PC-3 (cell line): Measurements from ENCODE around the gene GPR18. TPM values are rescaled to one million over a fixed set of nuclear protein-coding genes. Genes with fewer than 3 reads are reported as not detected.

ENCODE experiments used
- ATAC-seq: fragments of 200-7000 bp; cut with Tn5 transposase; 2 replicates; pipeline ENCODE4 v1.9.1; 2020; ENCODE audit warnings: mild to moderate bottlenecking, moderate library complexity
- BruUV-seq: library from RNA; stranded (reverse); fragments of 400-500 nt; replicated peaks from 2 replicates; lab custom pipeline; 2021; lab: Mats Ljungman, UMichigan
- CTCF ChIA-PET: fragments of 300-600 bp; sonication (Branson Sonifier 250); formaldehyde crosslinking; loops from one replicate; lab custom pipeline; 2022; ENCODE audit warnings: antibody characterized with exemption; lab: Charles Lee
- POLR2A ChIA-PET: fragments of 300-600 bp; sonication (Branson Sonifier 250); formaldehyde crosslinking; loops from one replicate; lab custom pipeline; 2022; ENCODE audit warnings: antibody characterized with exemption; ENCODE audit not compliant: unreplicated experiment; lab: Charles Lee
- DNase-seq: peaks from one replicate; pipeline ENCODE4 v3.0.0-alpha.2; 2015
- H2AFZ ChIP-seq: fragments of 300-600 bp; sonication (generic); 2 replicates; pipeline ENCODE4 v1.6.0; 2016; ENCODE audit warnings: antibody characterized with exemption, low read length
- H3F3A ChIP-seq: fragments of 300-600 bp; sonication (generic); one replicate; pipeline ENCODE4 v1.6.0; 2017; ENCODE audit warnings: antibody characterized with exemption, low read length, control low read depth, mild to moderate bottlenecking; ENCODE audit not compliant: unreplicated experiment
- H3K27ac ChIP-seq: fragments of 300-600 bp; sonication (generic); 2 replicates; pipeline ENCODE4 v1.5.1; 2016; ENCODE audit warnings: mild to moderate bottlenecking, low read length
- H3K27me3 ChIP-seq: fragments of 300-600 bp; sonication (generic); 2 replicates; pipeline ENCODE4 v1.6.1; 2016; ENCODE audit warnings: low read length, mixed read lengths
- H3K36me3 ChIP-seq: fragments of 300-600 bp; sonication (generic); 2 replicates; pipeline ENCODE4 v1.6.1; 2016; ENCODE audit warnings: low read depth, mixed run types, low read length, mixed read lengths
- H3K4me1 ChIP-seq: fragments of 300-600 bp; sonication (generic); 2 replicates; pipeline ENCODE4 v1.5.1; 2016; ENCODE audit warnings: low read length; ENCODE audit not compliant: insufficient read depth
- H3K4me2 ChIP-seq: fragments of 300-600 bp; sonication (generic); 2 replicates; pipeline ENCODE4 v1.6.0; 2016; ENCODE audit warnings: low read length
- H3K4me3 ChIP-seq: fragments of 300-600 bp; sonication (generic); 2 replicates; pipeline ENCODE4 v1.5.1; 2016; ENCODE audit warnings: mild to moderate bottlenecking, low read length, mixed read lengths
- H3K79me2 ChIP-seq: fragments of 300-600 bp; sonication (generic); 2 replicates; pipeline ENCODE4 v1.6.1; 2017; ENCODE audit warnings: low read length, mixed read lengths
- H3K9ac ChIP-seq: fragments of 300-600 bp; sonication (generic); 2 replicates; pipeline ENCODE4 v1.6.0; 2016; ENCODE audit warnings: mild to moderate bottlenecking, low read length
- H3K9me2 ChIP-seq: fragments of 300-600 bp; sonication (generic); replicated peaks from 2 replicates; pipeline ENCODE4 v1.6.1; 2016; ENCODE audit warnings: mixed run types, low read length, mixed read lengths
- H3K9me3 ChIP-seq: fragments of 300-600 bp; sonication (generic); 2 replicates; pipeline ENCODE4 v1.6.1; 2016; ENCODE audit warnings: low read length, mixed read lengths
- H4K20me1 ChIP-seq: fragments of 300-600 bp; sonication (generic); 2 replicates; pipeline ENCODE4 v1.6.1; 2016; ENCODE audit warnings: low read length, mixed read lengths
- CTCF ChIP-seq: fragments of 300-600 bp; sonication (generic); conservative IDR thresholded peaks from 2 replicates; pipeline ENCODE4 v1.5.1; 2017; ENCODE audit warnings: antibody characterized with exemption, low read depth, mild to moderate bottlenecking, low read length
- EZH2 ChIP-seq: fragments of 300-600 bp; sonication (generic); IDR thresholded peaks from one replicate; pipeline ENCODE4 v1.6.1; 2017; ENCODE audit warnings: antibody characterized with exemption, mild to moderate bottlenecking, low read length; ENCODE audit not compliant: unreplicated experiment
- EZH2phosphoT487 ChIP-seq: fragments of 300-600 bp; sonication (generic); IDR thresholded peaks from 2 replicates; pipeline ENCODE4 v1.6.1; 2018; ENCODE audit warnings: mild to moderate bottlenecking, antibody characterized with exemption, low read length, borderline replicate concordance
- intact Hi-C: fragments of 100-400 bp; cut with micrococcal nuclease; formaldehyde crosslinking; loops from 2 replicates; pipeline ENCODE4 v1.9.0; 2023
- total RNA-seq: library from RNA; depleted of rRNA; stranded (reverse); fragments of >200 nt; gene quantifications from 2 replicates; pipeline ENCODE4 v1.2.3, GENCODE V29; 2014

GPR18 gene
- total RNA-seq, 1 experiment from 2014 or later = not detected

- no peaks in the 10 kb centered on the region for H3K9me2 ChIP-seq
- no peaks in the 10 kb centered on the region for H3K4me1 ChIP-seq
- no peak overlapping the region for H3K27ac ChIP-seq
- no peaks in the 10 kb centered on the region for H3K9me3 ChIP-seq
- DNase-seq (no peak), ATAC-seq (no peak)
- no peaks in the 10 kb centered on the region for H3K79me2 ChIP-seq
- H3K9ac ChIP-seq = no peak overlapping the region
- no peak overlapping the region for H2AFZ ChIP-seq
- ChIA-PET POLR2A (no interaction called here), CTCF (no interaction called here)
- intact Hi-C loops = no loop called here
- no peaks in the 10 kb centered on the region for H4K20me1 ChIP-seq
- H3K4me2 ChIP-seq = no peak overlapping the region
- no peaks in the 10 kb centered on the region for H3K27me3 ChIP-seq
- no peak overlapping the region for H3K4me3 ChIP-seq
- no TSS peak for BruUV-seq
- no peaks in the 10 kb centered on the region for H3K36me3 ChIP-seq
- H3F3A ChIP-seq = no peaks in the 10 kb centered on the region
- TF ChIP-seq EZH2 (no peak), CTCF (no peak), EZH2phosphoT487 (no peak)
Observed at GRCh38 chr13:99297331-99297730, 39.2 kb upstream of the GPR18 start.

- Histone ChIP-seq H3K9me3 (no peaks in the 10 kb centered on the region), H4K20me1 (no peaks in the 10 kb centered on the region), H3K4me1 (no peaks in the 10 kb centered on the region), H3K4me2 (no peak overlapping the region), H3K4me3 (no peak overlapping the region), H3K9ac (no peak overlapping the region), H3F3A (no peaks in the 10 kb centered on the region), H3K36me3 (no peaks in the 10 kb centered on the region), H3K9me2 (no peaks in the 10 kb centered on the region), H3K27ac (no peak overlapping the region), H2AFZ (no peak overlapping the region), H3K79me2 (no peaks in the 10 kb centered on the region), H3K27me3 (no peaks in the 10 kb centered on the region)
- ATAC-seq (no peak), DNase-seq (no peak)
- ChIA-PET POLR2A (no interaction called here), CTCF (no interaction called here)
- no TSS peak for BruUV-seq
- no peak for TF ChIP-seq CTCF
- TF ChIP-seq EZH2 = no peak
- TF ChIP-seq EZH2phosphoT487 = no peak
- intact Hi-C loops = no loop called here
Observed at GRCh38 chr13:99296398-99296797, 38.2 kb upstream of the GPR18 start.

- no peak overlapping the region for H3K9ac ChIP-seq
- no peaks in the 10 kb centered on the region for H3F3A ChIP-seq
- H3K27me3 ChIP-seq = no peaks in the 10 kb centered on the region
- intact Hi-C loops = no loop called here
- no peaks in the 10 kb centered on the region for H3K4me1 ChIP-seq
- no peaks in the 10 kb centered on the region for H3K9me2 ChIP-seq
- no peak for ATAC-seq
- H3K36me3 ChIP-seq = no peaks in the 10 kb centered on the region
- no peaks in the 10 kb centered on the region for H3K79me2 ChIP-seq
- POLR2A ChIA-PET = no interaction called here
- TF ChIP-seq EZH2phosphoT487 (no peak), CTCF (no peak), EZH2 (no peak)
- H3K4me3 ChIP-seq = no peak overlapping the region
- no TSS peak for BruUV-seq
- no peaks in the 10 kb centered on the region for H4K20me1 ChIP-seq
- H2AFZ ChIP-seq = no peak overlapping the region
- H3K27ac ChIP-seq = no peak overlapping the region
- no peak for DNase-seq
- H3K4me2 ChIP-seq = no peak overlapping the region
- CTCF ChIA-PET = no interaction called here
- H3K9me3 ChIP-seq = no peaks in the 10 kb centered on the region
Observed at GRCh38 chr13:99295488-99296252, 37.5 kb upstream of the GPR18 start.
